NB4 (cell line): ENCODE measurements around the gene ZNF580.
A peak's percentile ranks its signal among the peaks of the same experiment; 100 is the strongest.

ENCODE experiments used
- DNase-seq: peaks from one replicate; pipeline ENCODE4 v3.0.0; 2010; ENCODE audit warnings: low read depth
- H3K4me3 ChIP-seq: one replicate; pipeline ENCODE4 v1.5.1; 2011; ENCODE audit warnings: mild to moderate bottlenecking, low read depth, low read length, moderate library complexity
- MAX ChIP-seq: IDR thresholded peaks from 2 replicates; pipeline ENCODE4 v1.6.1; 2011; ENCODE audit warnings: low read depth, low read length
- MYC ChIP-seq: IDR thresholded peaks from 2 replicates; pipeline ENCODE4 v1.6.1; 2011; ENCODE audit warnings: low read depth, low read length
- POLR2A ChIP-seq: IDR thresholded peaks from 2 replicates; pipeline ENCODE4 v1.6.1; 2011; ENCODE audit warnings: mild to moderate bottlenecking; ENCODE audit not compliant: insufficient read length; ENCODE audit errors: extremely low read depth
- TF ChIP-seq, protein P1 (sequence below): IDR thresholded peaks from one replicate; pipeline ENCODE4 v1.5.1; 2012; ENCODE audit warnings: low read depth, low read length

Gene ZNF580

GRCh38 chr19:55624109-55625003, 16.4 kb upstream of the ZNF580 start, which contains the start of gene ZNF784:
Gene ZNF784 (minus strand): TSS chr19:55624566. CDS start chr19:55624561, 5 bp downstream.
- DNase-seq, result peak; percentile 86
- H3K4me3 ChIP-seq, result peak within 1 kb of the TSS; percentile 51
- TF ChIP-seq, protein P1, sequence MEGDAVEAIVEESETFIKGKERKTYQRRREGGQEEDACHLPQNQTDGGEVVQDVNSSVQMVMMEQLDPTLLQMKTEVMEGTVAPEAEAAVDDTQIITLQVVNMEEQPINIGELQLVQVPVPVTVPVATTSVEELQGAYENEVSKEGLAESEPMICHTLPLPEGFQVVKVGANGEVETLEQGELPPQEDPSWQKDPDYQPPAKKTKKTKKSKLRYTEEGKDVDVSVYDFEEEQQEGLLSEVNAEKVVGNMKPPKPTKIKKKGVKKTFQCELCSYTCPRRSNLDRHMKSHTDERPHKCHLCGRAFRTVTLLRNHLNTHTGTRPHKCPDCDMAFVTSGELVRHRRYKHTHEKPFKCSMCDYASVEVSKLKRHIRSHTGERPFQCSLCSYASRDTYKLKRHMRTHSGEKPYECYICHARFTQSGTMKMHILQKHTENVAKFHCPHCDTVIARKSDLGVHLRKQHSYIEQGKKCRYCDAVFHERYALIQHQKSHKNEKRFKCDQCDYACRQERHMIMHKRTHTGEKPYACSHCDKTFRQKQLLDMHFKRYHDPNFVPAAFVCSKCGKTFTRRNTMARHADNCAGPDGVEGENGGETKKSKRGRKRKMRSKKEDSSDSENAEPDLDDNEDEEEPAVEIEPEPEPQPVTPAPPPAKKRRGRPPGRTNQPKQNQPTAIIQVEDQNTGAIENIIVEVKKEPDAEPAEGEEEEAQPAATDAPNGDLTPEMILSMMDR, result no peak
- TF ChIP-seq POLR2A, result peak; percentile 44

- peak overlapping the region; percentile 51 for H3K4me3 ChIP-seq
- no peak for DNase-seq
- no peak for TF ChIP-seq MYC
- TF ChIP-seq POLR2A, result no peak
- TF ChIP-seq MAX, result no peak
Observed at GRCh38 chr19:55625004-55625326, 15.8 kb upstream of the ZNF580 start.

DNA sequence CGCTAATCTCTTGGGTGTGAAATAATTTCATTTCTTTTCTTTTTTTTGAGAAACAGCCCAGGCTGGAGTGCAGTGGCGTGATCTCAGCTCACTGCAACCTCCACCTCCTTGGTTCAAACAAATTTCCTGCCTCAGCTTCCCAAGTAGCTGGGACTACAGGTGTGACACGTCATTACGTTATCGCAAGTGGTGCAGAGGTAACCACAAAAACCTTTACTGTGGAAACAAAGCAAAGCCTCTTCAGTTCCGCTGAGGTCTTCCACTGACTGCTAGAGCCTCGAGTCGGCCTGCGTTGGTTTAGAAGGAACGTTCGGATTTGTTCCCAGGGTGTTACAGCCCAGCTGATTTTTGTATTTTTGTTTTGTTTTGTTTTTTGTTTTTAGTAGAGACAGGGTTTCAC, 14.5 kb upstream of the ZNF580 start:
- no peak for DNase-seq
- H3K4me3 ChIP-seq, result no peak overlapping the region
- no peak for TF ChIP-seq MYC
- no peak for TF ChIP-seq POLR2A
- TF ChIP-seq, protein P1, result no peak
- no peak for TF ChIP-seq MAX

DNA sequence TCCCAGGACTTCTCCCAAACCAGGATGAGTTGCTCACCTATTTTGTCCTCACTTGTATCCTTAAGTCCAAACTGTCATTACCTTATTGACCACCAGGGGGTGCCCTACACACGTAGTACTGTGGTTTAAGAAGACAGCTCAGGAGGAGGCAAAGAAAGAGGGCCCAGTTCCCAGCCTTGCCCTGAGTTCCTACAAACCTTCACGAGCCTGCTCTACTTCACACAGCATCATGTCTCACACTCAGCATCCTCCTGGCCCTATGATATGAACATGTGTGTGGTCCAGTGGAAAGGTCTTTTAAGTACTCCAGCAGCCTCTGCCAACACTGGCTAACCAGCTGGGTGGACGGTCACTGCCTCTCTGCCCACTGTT, 8.4 kb upstream of the ZNF580 start:
- H3K4me3 ChIP-seq, result no peak overlapping the region
- no peak for TF ChIP-seq MAX
- TF ChIP-seq, protein P1, result peak; percentile 59
- DNase-seq, result peak; percentile 91

DNA sequence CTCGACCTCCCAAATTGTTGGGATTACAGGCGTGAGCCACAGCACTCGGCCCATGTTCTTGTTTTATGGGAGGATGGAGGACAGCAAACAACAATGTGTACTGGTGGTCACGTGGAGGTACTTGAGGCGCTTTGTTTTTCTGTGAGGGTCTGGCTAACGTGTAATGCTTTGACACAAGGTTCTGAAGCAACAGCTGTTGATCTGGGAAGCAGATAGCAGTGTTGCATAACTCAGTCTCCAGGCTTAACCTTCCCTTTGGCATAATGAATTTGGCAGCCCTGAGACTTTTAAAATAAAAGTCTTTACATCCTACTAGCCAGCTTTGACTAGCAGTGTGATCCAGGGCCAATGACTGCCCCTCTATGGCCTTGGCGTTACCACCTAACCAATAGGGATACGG, 6.9 kb upstream of the ZNF580 start:
- no peak for TF ChIP-seq POLR2A
- TF ChIP-seq MYC, result no peak
- TF ChIP-seq, protein P1, result no peak
- TF ChIP-seq MAX, result no peak
- no peak overlapping the region for H3K4me3 ChIP-seq

DNA sequence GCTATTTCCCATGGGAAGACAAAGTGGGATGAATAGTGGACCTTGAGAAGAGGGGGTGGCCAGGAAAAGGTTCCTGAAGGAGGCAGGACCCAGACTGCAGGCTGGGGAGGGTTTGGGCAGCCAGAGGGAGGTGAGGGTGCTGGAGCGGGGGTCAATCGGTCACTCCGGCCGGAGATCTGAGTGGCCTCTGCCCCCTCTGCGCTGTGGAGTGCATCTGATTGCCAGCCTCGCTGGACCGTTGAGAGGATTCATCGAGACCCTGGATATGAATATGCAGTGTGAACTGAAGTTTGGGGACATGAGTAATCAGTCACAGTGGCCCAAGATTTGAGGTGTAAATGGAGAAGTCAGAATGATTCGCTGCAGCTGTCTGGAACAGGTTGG, 5.5 kb upstream of the ZNF580 start:
- H3K4me3 ChIP-seq, result peak overlapping the region; percentile 94
- no peak for DNase-seq
- TF ChIP-seq, protein P1, result no peak
- TF ChIP-seq MYC (no peak), MAX (no peak), POLR2A (no peak)

More for the DNA sequence above, 6.9 kb upstream of the ZNF580 start:
- no peak for DNase-seq
